ENCODE measurements around the gene ALK. TPM values are rescaled to one million over a fixed set of nuclear protein-coding genes. Genes with fewer than 3 reads are reported as not detected.

The ALK gene
- total and polyA plus RNA-seq, 10 of the 15 experiments (the other 5 are each of a cell fraction or from before 2014, with no cell fraction given) = 0.11 TPM; not detected in 9

- CTCF ChIA-PET = no interaction called here
- Histone ChIP-seq H3K4me1 (ENCODE audit: control insufficient read depth, insufficient read depth, low read length) (no peaks in the 10 kb centered on the region), H3K9me3 (replicated peaks; ENCODE audit: control insufficient read depth, insufficient read depth, low read length) (no peaks in the 10 kb centered on the region), H3K36me3 (ENCODE audit: control insufficient read depth in 2 of 2, insufficient read depth in 2 of 2, low read length in 1 of 2) (no peaks in the 10 kb centered on the region), H3K27me3 (replicated peaks in 1 of 2; ENCODE audit: control insufficient read depth in 2 of 2, insufficient read depth in 2 of 2, low read length in 1 of 2) (no peaks in the 10 kb centered on the region; a peak in 2 of 4 replicates), H3K4me3 (no peak overlapping the region), H4K20me1 (ENCODE audit: control insufficient read depth, insufficient read depth) (no peaks in the 10 kb centered on the region), H3K79me2 (ENCODE audit: control insufficient read depth, insufficient read depth, low read length) (no peaks in the 10 kb centered on the region), H3K4me2 (ENCODE audit: control insufficient read depth, insufficient read depth) (no peak overlapping the region), H3K9ac (ENCODE audit: control insufficient read depth, insufficient read depth, low read length) (no peak overlapping the region), H3K27ac (ENCODE audit: control insufficient read depth, insufficient read depth) (no peak overlapping the region), H2AFZ (ENCODE audit: control insufficient read depth, low read depth, low read length) (no peak overlapping the region)
- in situ Hi-C loops (cut with MboI) (no loop called here), intact Hi-C loops (cut with micrococcal nuclease; ENCODE audit: unreplicated experiment) (no loop called here)
- ATAC-seq (no peak), DNase-seq (ENCODE audit: low read depth, low spot score) (no peak), FAIRE-seq (no peak)
- WGBS (ENCODE audit: insufficient coverage, insufficient replicate concordance, low lambda C conversion rate, missing lambda C conversion rate) = 43% methylated on average over 3 of the region's 3 CpGs
- BruUV-seq (replicated peaks) = no TSS peak
- TF ChIP-seq CHD2 (IDR thresholded peaks at IDR 0.05; ENCODE audit: borderline replicate concordance, low read depth, low read length) = no peak
- TF ChIP-seq BCL11A (IDR thresholded peaks at IDR 0.05; ENCODE audit: low read depth, low read length) = no peak
- no peak for TF ChIP-seq MEF2B (IDR thresholded peaks at IDR 0.05; ENCODE audit: partially characterized antibody, poor library complexity, severe bottlenecking)
- no peak for TF ChIP-seq EGR1 (IDR thresholded peaks at IDR 0.05; ENCODE audit: borderline replicate concordance in 1 of 2, low read depth in 2 of 2, low read length in 2 of 2)
- TF ChIP-seq MLLT1 (IDR thresholded peaks at IDR 0.05) = no peak
- no peak for TF ChIP-seq MYB (IDR thresholded peaks at IDR 0.05; ENCODE audit: borderline replicate concordance, low read depth, low read length)
- SMC1A ChIA-PET (ENCODE audit: uncharacterized antibody, unreplicated experiment) = no interaction called here
- POLR2A ChIA-PET = no interaction called here
- RAD21 ChIA-PET (ENCODE audit: unreplicated experiment) = no interaction called here
Measured at GRCh38 chr2:29375843-29376242, 545.5 kb downstream of the ALK start.

- ATAC-seq = no peak
- in situ Hi-C loops (cut with MboI) (no loop called here), intact Hi-C loops (cut with micrococcal nuclease; ENCODE audit: unreplicated experiment) (no loop called here)
- no TSS peak for BruUV-seq (replicated peaks)
- Histone ChIP-seq H3K36me3 (ENCODE audit: control insufficient read depth in 2 of 2, insufficient read depth in 2 of 2, low read length in 1 of 2) (no peaks in the 10 kb centered on the region), H3K4me1 (ENCODE audit: control insufficient read depth, insufficient read depth, low read length) (no peaks in the 10 kb centered on the region), H2AFZ (ENCODE audit: control insufficient read depth, low read depth, low read length) (no peak overlapping the region), H3K79me2 (ENCODE audit: control insufficient read depth, insufficient read depth, low read length) (no peaks in the 10 kb centered on the region), H3K4me2 (ENCODE audit: control insufficient read depth, insufficient read depth) (no peak overlapping the region), H3K9me3 (replicated peaks; ENCODE audit: control insufficient read depth, insufficient read depth, low read length) (no peaks in the 10 kb centered on the region), H3K9ac (ENCODE audit: control insufficient read depth, insufficient read depth, low read length) (no peak overlapping the region), H3K4me3 (no peak overlapping the region), H4K20me1 (ENCODE audit: control insufficient read depth, insufficient read depth) (no peaks in the 10 kb centered on the region), H3K27me3 (replicated peaks in 1 of 2; ENCODE audit: control insufficient read depth in 2 of 2, insufficient read depth in 2 of 2, low read length in 1 of 2) (no peaks in the 10 kb centered on the region; a peak in 3 of 4 replicates), H3K27ac (ENCODE audit: control insufficient read depth, insufficient read depth) (no peak overlapping the region)
- FAIRE-seq = no peak
- ChIA-PET SMC1A (ENCODE audit: uncharacterized antibody, unreplicated experiment) (interaction anchor here (0.6 kb wide), 1 partner anchor 18 kb away, joined by 3 read pairs; no protein-coding TSS in a partner anchor), CTCF (no interaction called here), POLR2A (no interaction called here), RAD21 (ENCODE audit: unreplicated experiment) (no interaction called here)
- WGBS (ENCODE audit: insufficient coverage, insufficient replicate concordance, low lambda C conversion rate, missing lambda C conversion rate) = 26% methylated on average over 5 of the region's 5 CpGs
- TF ChIP-seq NBN (IDR thresholded peaks at IDR 0.05) = no peak
- no peak for TF ChIP-seq MYC (IDR thresholded peaks at IDR 0.05; ENCODE audit: insufficient read depth, insufficient read length, insufficient replicate concordance, low read length, severe bottlenecking)
- TF ChIP-seq RELB (IDR thresholded peaks at IDR 0.05; ENCODE audit: low read depth) = no peak
- TF ChIP-seq POLR2AphosphoS5 (IDR thresholded peaks at IDR 0.05; ENCODE audit: low read length) = no peak
- TF ChIP-seq RB1 (IDR thresholded peaks at IDR 0.05; ENCODE audit: borderline replicate concordance) = no peak
- TF ChIP-seq FOXK2 (IDR thresholded peaks at IDR 0.05) = no peak
- no peak for TF ChIP-seq EZH2 (IDR thresholded peaks at IDR 0.05; ENCODE audit: borderline replicate concordance, control insufficient read depth, low read depth, low read length)
- TF ChIP-seq SMAD1 (IDR thresholded peaks at IDR 0.05; ENCODE audit: low read depth, partially characterized antibody) = no peak
- no peak for DNase-seq (ENCODE audit: low read depth, low spot score)
Measured at GRCh38 chr2:29374823-29375222, 546.6 kb downstream of the ALK start.

Data from GM12878 (cell line).